ENCODE results near the gene NAPG. TPM values are rescaled to one million over a fixed set of nuclear protein-coding genes. Genes with fewer than 3 reads are reported as not detected.
"Not testable (repeated sequence)": the region's sequence is repeated elsewhere in the genome, so short reads cannot be mapped to it uniquely, and the experiment has no call there.

The NAPG gene
- total RNA-seq, 1 donor from 2014 or later = 27.3 TPM

DNA sequence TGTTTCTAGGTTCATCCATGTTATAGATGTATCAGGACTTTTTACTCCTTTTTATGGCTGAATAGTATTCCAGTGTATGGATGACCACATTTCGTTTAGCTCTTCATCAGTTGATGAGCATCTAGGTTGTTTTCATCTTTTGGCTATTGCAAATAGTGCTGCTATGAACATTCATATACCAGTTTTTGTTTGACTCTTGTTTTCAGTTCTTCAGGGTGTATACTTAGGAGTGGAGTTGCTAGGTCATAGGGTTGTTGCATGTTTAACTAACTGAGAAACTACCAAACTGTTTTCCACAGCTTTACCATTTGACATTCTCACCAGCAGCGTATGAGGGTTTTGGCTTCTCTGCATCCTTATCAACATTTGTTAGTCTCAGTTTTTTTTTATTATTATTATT lies 25.8 kb upstream of the NAPG start:
- TF ChIP-seq, protein P1, sequence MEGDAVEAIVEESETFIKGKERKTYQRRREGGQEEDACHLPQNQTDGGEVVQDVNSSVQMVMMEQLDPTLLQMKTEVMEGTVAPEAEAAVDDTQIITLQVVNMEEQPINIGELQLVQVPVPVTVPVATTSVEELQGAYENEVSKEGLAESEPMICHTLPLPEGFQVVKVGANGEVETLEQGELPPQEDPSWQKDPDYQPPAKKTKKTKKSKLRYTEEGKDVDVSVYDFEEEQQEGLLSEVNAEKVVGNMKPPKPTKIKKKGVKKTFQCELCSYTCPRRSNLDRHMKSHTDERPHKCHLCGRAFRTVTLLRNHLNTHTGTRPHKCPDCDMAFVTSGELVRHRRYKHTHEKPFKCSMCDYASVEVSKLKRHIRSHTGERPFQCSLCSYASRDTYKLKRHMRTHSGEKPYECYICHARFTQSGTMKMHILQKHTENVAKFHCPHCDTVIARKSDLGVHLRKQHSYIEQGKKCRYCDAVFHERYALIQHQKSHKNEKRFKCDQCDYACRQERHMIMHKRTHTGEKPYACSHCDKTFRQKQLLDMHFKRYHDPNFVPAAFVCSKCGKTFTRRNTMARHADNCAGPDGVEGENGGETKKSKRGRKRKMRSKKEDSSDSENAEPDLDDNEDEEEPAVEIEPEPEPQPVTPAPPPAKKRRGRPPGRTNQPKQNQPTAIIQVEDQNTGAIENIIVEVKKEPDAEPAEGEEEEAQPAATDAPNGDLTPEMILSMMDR (IDR thresholded peaks at IDR 0.05; ENCODE audit: unreplicated experiment) = no peak
- Mint-ChIP-seq H3K9me3 (ENCODE audit: low read depth) (peaks cover 4% of the 10 kb centered on the region), H3K4me3 (ENCODE audit: low read depth) (no peak overlapping the region), H3K36me3 (ENCODE audit: insufficient read depth) (no peaks in the 10 kb centered on the region), H3K27me3 (no peaks in the 10 kb centered on the region), H3K27ac (no peak overlapping the region), H3K4me1 (ENCODE audit: low read depth) (no peaks in the 10 kb centered on the region)
- DNase-seq (ENCODE audit: low spot score, unreplicated experiment) = no peak

DNA sequence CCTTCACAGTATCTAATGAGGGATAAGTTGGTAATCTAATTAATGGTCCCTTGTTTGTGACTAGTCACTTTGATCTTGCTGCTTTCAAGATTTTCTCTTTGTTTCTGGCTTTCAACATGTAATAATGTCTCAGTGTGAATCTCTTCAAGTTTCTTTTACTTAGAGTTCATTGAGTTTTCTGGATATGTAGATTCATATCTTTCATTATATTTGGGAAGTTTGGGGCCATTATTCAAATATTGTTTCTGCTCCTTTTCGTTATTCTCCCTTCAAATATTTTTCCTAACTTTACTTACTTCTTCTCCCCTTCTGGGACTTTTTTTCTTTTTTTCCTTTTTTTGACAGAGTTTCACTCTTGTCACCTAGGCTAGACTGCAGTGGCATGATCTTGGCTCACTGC lies 21.1 kb upstream of the NAPG start:
- H3K4me3 Mint-ChIP-seq (ENCODE audit: low read depth) = no peak overlapping the region
- no peak for DNase-seq (ENCODE audit: low spot score, unreplicated experiment)
- H3K9me3 Mint-ChIP-seq (ENCODE audit: low read depth) = peaks cover 18% of the 10 kb centered on the region

DNA sequence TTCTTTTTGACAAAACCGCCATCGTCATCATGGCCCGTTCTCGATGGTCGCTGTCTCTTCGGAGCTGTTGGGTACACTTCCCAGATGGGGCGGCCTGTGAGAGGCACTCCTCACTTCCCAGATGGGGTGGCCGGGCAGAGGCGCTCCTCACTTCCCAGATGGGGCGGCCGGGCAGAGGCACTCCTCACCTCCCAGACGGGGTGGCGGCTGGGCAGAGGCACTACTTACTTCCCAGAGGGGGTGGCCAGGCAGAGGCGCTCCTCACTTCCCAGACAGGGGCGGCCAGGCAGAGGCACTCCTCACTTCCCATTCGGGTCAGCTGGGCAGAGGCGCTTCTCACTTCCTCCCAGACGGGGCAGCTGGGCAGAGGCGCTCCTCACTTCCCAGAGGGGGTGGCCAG lies 19.9 kb upstream of the NAPG start:
- not testable (repeated sequence) for H3K27ac Mint-ChIP-seq; DNase-seq (ENCODE audit: low spot score, unreplicated experiment); H3K4me3 Mint-ChIP-seq (ENCODE audit: low read depth); H3K27me3 Mint-ChIP-seq; H3K4me1 Mint-ChIP-seq (ENCODE audit: low read depth); H3K36me3 Mint-ChIP-seq (ENCODE audit: insufficient read depth)
- H3K9me3 Mint-ChIP-seq (ENCODE audit: low read depth) = peaks cover 18% of the 10 kb centered on the region

More for the DNA sequence above, 21.1 kb upstream of the NAPG start:
- Mint-ChIP-seq H3K27ac (no peak overlapping the region), H3K36me3 (ENCODE audit: insufficient read depth) (peaks cover 4% of the 10 kb centered on the region), H3K4me1 (ENCODE audit: low read depth) (no peaks in the 10 kb centered on the region), H3K27me3 (no peaks in the 10 kb centered on the region)
- TF ChIP-seq, protein P1 (IDR thresholded peaks at IDR 0.05; ENCODE audit: unreplicated experiment) = no peak

DNA sequence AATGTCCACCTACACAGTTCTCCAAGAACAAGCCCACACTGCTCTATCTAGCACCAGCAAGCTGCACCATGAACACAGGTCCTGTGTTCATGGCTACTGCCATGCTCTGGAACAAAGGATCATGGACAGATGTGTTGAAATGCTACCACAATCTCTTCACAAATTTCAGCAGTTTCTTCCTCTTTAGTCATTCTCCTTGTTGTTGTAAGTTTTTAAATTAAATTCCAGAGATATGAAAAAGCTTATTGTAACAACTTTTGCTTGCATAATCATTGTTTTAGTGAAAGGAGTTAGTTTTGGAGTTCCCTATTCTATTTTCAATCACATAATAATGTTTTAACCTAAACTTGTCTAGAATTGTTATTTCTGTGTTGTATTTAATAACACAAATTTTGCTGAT lies 17.2 kb upstream of the NAPG start:
- H3K4me3 Mint-ChIP-seq (ENCODE audit: low read depth) = no peak overlapping the region
- DNase-seq (ENCODE audit: low spot score, unreplicated experiment) = no peak
- peaks cover 3% of the 10 kb centered on the region for H3K27me3 Mint-ChIP-seq
- TF ChIP-seq, protein P1 (IDR thresholded peaks at IDR 0.05; ENCODE audit: unreplicated experiment) = no peak
- peaks cover 18% of the 10 kb centered on the region for H3K9me3 Mint-ChIP-seq (ENCODE audit: low read depth)
- no peak overlapping the region for H3K27ac Mint-ChIP-seq
- no peaks in the 10 kb centered on the region for H3K4me1 Mint-ChIP-seq (ENCODE audit: low read depth)
- peaks cover 4% of the 10 kb centered on the region for H3K36me3 Mint-ChIP-seq (ENCODE audit: insufficient read depth)

DNA sequence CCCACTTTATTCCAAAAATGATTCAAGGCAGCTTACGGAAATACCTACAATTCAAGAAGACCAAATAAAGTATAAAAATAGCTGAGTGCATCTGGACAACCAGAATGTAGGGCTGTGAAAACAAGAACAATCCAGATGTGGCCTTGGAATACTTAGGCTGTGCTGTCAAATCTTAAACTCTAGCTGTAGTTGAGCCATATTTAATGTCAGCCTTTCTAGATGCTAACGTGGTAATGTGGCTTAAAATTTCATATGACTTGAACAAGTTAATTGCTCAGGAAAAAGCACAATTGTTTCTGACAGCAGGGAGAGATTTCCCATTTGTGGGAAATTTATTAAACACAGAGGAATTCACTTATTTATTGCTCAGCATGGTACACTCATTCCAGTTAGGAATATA lies 14.6 kb upstream of the NAPG start:
- DNase-seq (ENCODE audit: low spot score, unreplicated experiment) = no peak
- peaks cover 13% of the 10 kb centered on the region for H3K9me3 Mint-ChIP-seq (ENCODE audit: low read depth)
- TF ChIP-seq, protein P1 (IDR thresholded peaks at IDR 0.05; ENCODE audit: unreplicated experiment) = no peak
- H3K4me3 Mint-ChIP-seq (ENCODE audit: low read depth) = no peak overlapping the region
- H3K27me3 Mint-ChIP-seq = peaks cover 15% of the 10 kb centered on the region
- H3K27ac Mint-ChIP-seq = no peak overlapping the region
- no peaks in the 10 kb centered on the region for H3K4me1 Mint-ChIP-seq (ENCODE audit: low read depth)
- peaks cover 4% of the 10 kb centered on the region for H3K36me3 Mint-ChIP-seq (ENCODE audit: insufficient read depth)

DNA sequence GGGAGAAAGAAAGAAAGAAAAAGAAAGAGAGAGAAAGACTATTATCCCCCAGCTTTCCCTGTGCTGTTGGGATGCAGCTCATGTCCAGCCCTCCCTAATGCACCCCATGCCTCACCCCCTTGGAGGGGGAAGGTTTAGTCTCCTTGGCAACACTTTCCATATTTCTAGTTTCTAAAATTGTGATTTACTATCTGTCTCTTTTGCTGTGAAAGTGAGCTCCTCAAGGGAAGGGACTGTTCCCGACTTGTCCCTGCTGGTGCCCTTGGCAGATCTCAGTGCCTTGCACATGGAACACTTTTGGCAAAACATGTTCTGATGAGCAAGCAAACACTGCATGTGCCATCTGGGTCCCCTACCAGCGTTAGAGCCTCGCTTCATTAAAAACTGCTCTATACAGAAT lies 11.7 kb upstream of the NAPG start:
- TF ChIP-seq, protein P1 (IDR thresholded peaks at IDR 0.05; ENCODE audit: unreplicated experiment) = no peak
- no peak for DNase-seq (ENCODE audit: low spot score, unreplicated experiment)
- Mint-ChIP-seq H3K9me3 (ENCODE audit: low read depth) (peaks cover 3% of the 10 kb centered on the region), H3K4me1 (ENCODE audit: low read depth) (peaks cover 5% of the 10 kb centered on the region), H3K27ac (no peak overlapping the region), H3K4me3 (ENCODE audit: low read depth) (no peak overlapping the region), H3K36me3 (ENCODE audit: insufficient read depth) (no peaks in the 10 kb centered on the region), H3K27me3 (peaks cover 21% of the 10 kb centered on the region)
